Fibroblast of mammary gland (primary cell): ENCODE data around the gene SLCO4A1.

ENCODE experiments used
- DNase-seq: peaks from one replicate; pipeline ENCODE4 v3.0.0-alpha.2; 2010; ENCODE audit warnings: low read depth
- H3K4me3 ChIP-seq: 2 replicates; pipeline ENCODE4 v1.5.1; 2011; ENCODE audit warnings: low read depth, mild to moderate bottlenecking, low read length, moderate library complexity; ENCODE audit not compliant: control insufficient read depth
- CTCF ChIP-seq: conservative IDR thresholded peaks from 2 replicates; pipeline ENCODE4 v1.5.1; 2011; ENCODE audit warnings: low read depth, low read length, inconsistent platforms; ENCODE audit not compliant: control insufficient read depth, insufficient read depth

Gene SLCO4A1

GRCh38 chr20:62611819-62612218 is 30.5 kb upstream of the SLCO4A1 start:
- no peak overlapping the region for H3K4me3 ChIP-seq
- no peak for TF ChIP-seq CTCF

DNA sequence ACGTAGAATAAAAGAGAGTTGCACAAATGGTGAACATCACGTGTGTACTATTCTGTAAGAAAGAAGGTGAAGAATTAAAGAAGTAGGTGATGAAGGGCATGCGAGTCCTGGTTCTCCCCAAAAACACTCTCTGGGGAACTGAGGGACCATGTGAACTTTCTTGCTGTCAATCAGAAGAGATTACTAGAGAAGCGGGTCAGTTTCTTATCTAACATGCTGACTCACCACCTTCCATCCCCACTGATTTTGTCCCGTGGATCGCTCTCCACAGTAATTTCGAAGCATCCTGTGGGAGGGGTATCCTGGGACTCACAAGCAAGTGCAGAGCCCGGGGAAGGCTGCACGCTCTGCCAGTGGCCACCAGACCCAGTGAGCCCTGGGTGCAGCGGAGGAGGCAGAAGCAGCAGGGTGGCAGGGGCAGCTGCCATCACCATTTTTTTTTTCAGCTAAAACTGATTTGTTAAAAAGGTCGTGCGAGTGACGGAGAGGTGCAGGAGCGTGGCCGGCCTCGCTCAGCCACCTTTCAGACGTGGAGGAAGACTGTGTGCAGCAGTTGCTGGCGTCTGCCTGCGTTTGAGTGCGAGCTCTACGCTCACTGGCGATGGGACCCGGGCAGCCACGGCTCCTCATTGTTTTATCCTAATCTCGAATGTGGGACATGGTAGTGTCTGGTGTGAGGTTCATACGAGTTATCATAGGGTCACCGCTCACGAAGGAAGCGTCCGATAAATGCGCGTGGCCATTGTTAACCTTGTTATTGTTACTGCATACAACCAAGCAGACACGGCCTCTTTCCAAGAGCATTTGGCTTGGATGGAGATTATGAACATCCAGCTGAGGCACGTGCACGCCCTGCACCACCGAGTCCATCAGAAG is 28.0 kb upstream of the SLCO4A1 start:
- no peak for TF ChIP-seq CTCF
- DNase-seq, result no peak
- H3K4me3 ChIP-seq, result no peak overlapping the region

More at GRCh38 chr20:62611819-62612218, 30.5 kb upstream of the SLCO4A1 start:
- DNase-seq, result no peak

DNA sequence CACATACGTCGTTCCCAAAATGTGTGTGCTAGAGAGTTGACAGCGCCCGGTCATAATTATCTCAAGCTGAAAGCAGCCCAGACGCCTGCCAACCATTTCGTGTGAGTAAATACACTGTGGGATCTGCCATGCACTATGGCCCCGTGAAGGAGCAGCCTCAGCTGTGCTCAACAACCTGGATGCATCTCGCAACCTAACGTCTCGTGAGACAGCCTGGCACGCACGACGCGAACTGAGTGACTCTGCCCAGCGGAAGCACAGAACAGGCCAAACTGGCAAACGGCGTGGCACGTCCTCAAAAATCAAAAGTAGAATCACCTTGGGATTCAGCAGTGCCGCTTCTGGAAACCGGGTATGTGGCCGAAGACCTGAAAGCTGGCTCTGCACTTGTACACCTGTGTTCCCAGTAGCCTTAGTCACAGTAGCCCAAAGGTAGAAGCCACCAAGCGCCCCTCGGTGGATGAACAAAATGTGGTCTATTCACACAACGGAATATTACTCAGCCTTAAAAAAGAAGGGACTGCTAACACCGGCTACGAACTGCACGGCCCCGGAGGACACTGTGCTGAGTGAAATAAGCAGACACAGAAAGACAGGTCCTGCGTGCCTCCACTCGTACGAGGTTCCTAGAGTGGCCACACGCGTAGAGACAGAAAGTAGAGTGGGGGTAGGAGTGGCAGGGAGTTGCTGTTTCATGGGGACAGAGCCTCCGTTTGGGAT is 27.2 kb upstream of the SLCO4A1 start:
- TF ChIP-seq CTCF, result no peak
- H3K4me3 ChIP-seq, result no peak overlapping the region
- no peak for DNase-seq

DNA sequence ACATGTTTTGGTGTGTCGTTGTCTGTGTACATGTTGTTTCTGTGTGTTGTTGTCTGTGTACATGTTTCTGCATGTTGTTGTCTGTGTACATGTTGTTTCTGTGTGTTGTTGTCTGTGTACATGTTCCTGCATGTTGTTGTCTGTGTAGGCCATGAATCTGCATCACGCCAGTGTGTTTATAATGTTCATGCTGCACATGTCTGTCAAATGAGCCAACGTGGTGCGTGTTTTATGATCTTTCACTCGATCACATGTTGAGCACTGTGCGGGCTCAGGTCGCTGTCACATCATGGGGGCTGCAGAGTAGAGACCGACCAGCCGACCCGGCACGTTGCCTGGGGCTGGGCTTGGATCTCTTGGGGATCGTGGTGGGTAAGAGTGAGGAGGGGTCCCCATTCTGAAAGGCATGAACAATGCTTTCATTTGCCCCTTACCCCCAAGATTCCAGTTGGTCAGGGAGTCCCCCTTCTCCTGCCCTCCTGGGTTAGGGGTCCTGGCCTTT is 26.5 kb upstream of the SLCO4A1 start:
- DNase-seq, result no peak
- TF ChIP-seq CTCF, result no peak
- no peak overlapping the region for H3K4me3 ChIP-seq

DNA sequence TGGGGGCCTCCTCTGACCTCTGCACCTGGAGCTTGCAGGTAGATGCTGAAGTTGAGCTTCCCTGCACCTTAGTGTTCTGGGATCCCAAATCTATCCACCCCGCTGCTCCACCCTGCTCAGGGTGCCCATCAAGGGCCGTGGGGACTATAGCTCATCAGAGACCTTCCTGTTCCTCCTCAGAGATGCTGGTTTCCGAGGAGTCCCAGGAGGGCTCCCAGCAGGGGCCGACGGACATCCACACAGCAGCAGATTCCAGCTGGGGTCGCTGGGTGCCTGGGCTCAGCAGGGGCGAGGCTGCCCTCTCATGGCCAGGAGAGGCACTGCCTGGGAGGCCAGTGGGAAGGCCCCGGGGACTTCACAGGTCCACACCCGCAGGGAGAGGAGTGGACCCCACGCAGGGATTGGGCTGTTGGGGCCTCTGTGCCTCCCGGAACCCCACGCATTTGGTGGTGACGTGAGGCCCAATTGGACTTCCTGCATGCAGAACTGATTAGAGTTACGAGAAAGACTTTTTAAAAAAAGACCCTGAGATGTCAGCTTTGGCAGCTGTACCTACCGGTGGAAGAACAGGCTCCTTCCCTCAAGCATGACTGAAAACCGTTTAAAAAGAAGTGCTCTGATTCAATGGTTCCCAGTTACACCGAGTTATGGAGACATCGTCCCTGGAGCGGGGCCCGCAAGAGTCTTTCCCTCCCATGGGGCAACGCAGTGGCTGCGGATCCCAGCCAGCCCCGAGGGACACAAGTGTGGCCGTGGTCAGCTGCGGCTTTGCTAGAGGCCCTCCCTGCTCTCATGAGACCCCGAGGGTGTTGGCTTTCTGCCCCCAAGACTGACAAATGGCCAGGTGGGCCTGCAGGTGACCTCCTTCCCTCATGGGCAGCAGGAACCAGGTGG is 25.3 kb upstream of the SLCO4A1 start:
- peak; percentile 52 for DNase-seq
- TF ChIP-seq CTCF, result peak; percentile 88
- H3K4me3 ChIP-seq, result no peak overlapping the region

GRCh38 chr20:62617711-62618483 is 24.4 kb upstream of the SLCO4A1 start:
- DNase-seq, result no peak
- no peak overlapping the region for H3K4me3 ChIP-seq
- no peak for TF ChIP-seq CTCF
